COLO829 (cell line): Measurements from ENCODE around the gene ACOT11.
"Not testable (repeated sequence)": the region's sequence is repeated elsewhere in the genome, so short reads cannot be mapped to it uniquely, and the experiment has no call there.

Experiments used
- DNase-seq: peaks from one replicate; pipeline ENCODE4 v3.0.0; 2012; ENCODE audit warnings: low spot score

Gene ACOT11

GRCh38 chr1:54547601-54548388, at the start of gene ACOT11:
ACOT11 (plus strand) TSS chr1:54548228; CDS start chr1:54548310, 82 bp downstream.
- no peak for DNase-seq

- no peak for DNase-seq
Observed at GRCh38 chr1:54498383-54499096, 49.5 kb upstream of the ACOT11 start.

DNA sequence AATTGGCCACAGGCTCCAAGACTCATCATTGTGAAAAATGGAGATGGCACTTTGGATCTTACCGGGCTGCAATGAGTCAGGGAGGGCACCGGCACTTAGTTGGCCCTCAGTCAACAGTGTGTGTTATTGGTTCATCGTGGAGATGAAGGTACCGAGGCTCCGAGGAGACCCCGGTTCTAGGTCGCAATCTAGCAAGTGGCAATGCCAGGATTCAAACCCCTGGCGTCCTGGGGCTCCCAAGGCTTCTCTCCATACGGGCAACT, 49.0 kb upstream of the ACOT11 start:
- DNase-seq: no peak

GRCh38 chr1:54499360-54500106, 48.5 kb upstream of the ACOT11 start:
- no peak for DNase-seq

- DNase-seq: no peak
Observed at GRCh38 chr1:54500107-54500431, 48.0 kb upstream of the ACOT11 start.

DNA sequence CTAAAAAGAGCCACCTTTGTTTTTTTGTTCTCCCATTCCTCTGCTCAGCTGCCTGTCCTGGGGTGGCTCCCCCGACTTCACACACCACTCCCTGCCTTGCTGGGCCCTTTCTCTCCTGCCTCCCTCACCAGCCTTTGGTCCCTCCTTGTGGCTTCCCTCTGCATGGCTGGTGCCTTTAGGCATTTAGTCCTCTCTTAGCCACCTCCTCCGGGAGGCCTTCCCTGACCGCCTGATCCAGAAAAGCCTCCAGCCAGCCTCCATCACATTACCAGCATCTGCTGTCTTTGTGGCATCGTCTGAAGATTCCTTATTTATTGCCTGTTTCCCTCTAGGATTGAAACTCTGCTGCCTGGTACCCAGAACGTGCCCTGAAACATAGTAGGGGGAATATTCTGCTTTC, 46.2 kb upstream of the ACOT11 start:
- no peak for DNase-seq

GRCh38 chr1:54502342-54502741, 45.7 kb upstream of the ACOT11 start:
- DNase-seq: no peak

GRCh38 chr1:54506594-54506993, 41.4 kb upstream of the ACOT11 start:
- DNase-seq: no peak

GRCh38 chr1:54507033-54507870, 40.8 kb upstream of the ACOT11 start:
- DNase-seq: no peak

- DNase-seq: no peak
Observed at GRCh38 chr1:54510715-54511270, 37.2 kb upstream of the ACOT11 start.

DNA sequence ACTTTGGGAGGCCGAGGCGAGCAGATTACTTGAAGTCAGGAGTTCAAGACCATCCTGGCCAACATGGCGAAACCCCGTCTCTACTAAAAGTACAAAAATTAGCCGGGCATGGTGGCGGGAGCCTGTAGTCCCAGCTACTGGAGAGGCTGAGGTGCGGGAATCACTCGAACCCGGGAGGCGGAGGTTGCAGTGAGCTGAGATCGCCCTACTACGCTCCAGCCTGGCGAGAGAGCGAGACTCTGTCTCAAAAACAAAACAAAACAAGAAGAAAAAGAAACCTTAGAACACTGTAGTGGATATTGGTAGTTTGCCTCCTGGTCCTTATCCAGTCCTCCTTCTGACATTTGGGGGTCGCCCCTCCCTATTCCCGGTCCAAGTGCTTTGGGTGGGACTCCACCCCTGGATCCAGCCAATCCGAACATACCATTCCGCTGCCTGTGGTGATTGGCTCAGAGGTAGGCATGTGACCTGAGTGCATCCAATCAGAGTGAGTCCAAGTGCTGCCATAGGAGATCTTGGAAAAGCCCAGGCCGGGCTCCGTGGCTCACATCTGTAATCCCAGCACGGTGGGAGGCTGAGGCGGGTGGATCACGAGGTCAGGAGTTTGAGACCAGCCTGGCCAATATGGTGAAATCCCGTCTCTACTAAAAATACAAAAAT, 34.0 kb upstream of the ACOT11 start:
- not testable (repeated sequence) for DNase-seq

DNA sequence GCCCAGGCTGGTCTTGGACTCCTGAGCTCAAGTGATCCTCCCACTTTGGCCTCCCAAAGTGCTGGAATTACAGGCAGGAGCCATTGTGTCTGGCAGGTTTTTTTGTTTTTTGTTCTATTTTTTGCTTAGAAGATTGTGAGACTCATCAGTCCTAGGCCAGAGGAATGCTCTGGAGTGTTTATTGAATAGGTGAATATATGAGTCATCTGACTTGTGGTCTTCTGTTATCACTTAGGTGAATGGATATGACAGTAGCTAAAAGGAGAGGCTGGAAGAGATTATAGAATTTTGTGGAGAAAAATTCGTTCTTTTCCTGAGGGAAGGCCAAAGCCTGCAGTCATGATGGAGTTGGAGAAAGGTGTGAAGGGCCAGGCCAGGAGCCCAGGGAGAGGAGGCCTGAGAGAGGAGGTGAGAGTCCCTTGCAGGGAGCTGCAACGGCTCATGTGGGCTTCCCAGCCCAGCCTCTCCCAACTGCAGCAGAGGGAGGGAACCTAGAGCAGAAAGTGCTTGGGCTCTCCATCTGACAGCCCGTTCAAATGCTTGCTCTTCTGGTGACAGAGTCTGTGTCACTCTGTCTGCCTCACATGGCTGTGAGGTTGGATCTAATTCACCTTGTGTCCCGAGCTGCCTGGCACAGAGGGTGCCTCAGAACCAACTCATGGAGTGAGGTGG, 31.6 kb upstream of the ACOT11 start:
- DNase-seq: no peak

- DNase-seq: no peak
Observed at GRCh38 chr1:54517496-54517895, 30.5 kb upstream of the ACOT11 start.

- DNase-seq: no peak
Observed at GRCh38 chr1:54518489-54518888, 29.5 kb upstream of the ACOT11 start.

DNA sequence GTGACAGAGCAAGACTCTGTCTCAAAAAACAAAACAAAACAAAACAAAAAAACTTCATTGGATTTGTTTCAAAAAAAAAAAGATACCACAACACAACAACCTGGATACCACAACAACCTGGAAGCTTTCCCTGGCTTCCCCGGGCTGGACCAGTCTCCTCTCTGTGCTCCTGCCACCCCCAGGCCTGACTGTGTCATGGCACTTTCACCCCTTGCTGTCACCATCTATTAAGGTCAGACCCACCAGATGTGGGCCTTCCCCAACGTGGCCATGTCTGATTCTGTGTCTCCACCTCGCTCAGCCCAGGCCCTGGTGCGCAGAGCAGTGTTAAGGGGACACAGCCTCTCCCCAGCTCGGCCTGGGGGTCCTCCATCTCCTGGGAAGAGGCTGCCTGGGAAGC, 28.3 kb upstream of the ACOT11 start:
- no peak for DNase-seq

- no peak for DNase-seq
Observed at GRCh38 chr1:54520631-54521321, 27.3 kb upstream of the ACOT11 start.

DNA sequence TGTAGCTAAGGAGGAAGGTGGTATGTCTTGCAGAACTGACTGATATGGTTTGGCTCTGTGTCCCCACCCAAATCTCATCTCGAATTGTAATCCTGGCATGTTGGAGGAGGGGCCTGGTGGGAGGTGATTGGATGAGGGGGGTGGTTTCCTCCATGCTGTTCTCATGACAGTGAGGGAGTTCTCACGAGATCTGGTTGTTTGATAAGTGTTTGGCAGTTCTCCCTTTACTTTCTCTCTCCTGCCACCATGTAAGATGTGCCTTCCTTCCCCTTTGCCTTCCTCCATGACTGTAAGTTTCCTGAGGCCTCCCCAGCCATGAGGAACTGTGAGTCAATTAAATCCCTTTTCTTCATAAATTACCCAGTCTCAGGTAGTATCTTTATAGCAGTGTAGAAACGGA, 21.5 kb upstream of the ACOT11 start:
- not testable (repeated sequence) for DNase-seq

GRCh38 chr1:54528613-54529012, 19.4 kb upstream of the ACOT11 start:
- DNase-seq: no peak

GRCh38 chr1:54532033-54532432, 16.0 kb upstream of the ACOT11 start:
- no peak for DNase-seq

DNA sequence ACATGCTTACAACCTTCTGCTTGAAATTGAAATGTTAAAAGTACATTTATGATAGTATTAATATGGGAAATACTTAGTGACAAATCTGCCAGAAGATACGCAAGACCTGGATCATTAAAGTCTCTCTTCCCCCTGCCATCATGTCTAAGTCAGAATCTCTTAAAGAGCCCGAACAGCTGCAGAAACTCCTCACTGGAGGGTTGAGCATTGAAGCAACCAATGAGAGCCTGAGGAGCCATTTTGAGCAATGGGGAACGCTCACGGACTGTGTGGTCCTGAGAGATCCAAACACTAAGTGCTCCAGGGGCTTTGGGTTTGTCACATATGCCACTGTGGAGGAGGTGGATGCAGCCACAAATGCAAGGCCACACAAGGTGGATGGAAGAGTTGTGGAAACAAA, 11.4 kb upstream of the ACOT11 start:
- not testable (repeated sequence) for DNase-seq
